Adrenal gland (tissue), 12 donors: ENCODE measurements around the gene TAS2R31. TPM values are rescaled to one million over a fixed set of nuclear protein-coding genes. Genes with fewer than 3 reads are reported as not detected.

ENCODE experiments used
- DNase-seq, 7 donors: peaks; one replicate each; pipeline ENCODE4 v3.0.0-alpha.2; 2019 to 2020
- H3K27ac ChIP-seq, 5 donors: fragments of 200-600 bp; sonication (generic) in 4 of 5; 1 replicate in 3 of 5; 2 replicates in 2 of 5; pipeline versions ENCODE4 v1.5.1 to v1.8.0; 2016 to 2020; ENCODE audit warnings: mild to moderate bottlenecking in 1 of 5
- H3K27me3 ChIP-seq: fragments of 200-600 bp; 2 replicates; pipeline ENCODE4 v1.8.0; 2021
- H3K36me3 ChIP-seq, 2 donors: fragments of 200-600 bp; replicated peaks in 1 of 2; 1 replicate in 1 of 2; 2 replicates in 1 of 2; pipeline versions ENCODE4 v1.5.1 to v1.8.0; 2018 to 2022
- H3K4me1 ChIP-seq, 2 donors: fragments of 200-600 bp; replicated peaks in 1 of 2; 1 replicate in 1 of 2; 2 replicates in 1 of 2; pipeline versions ENCODE4 v1.5.1 to v1.8.0; 2018 to 2021
- H3K4me3 ChIP-seq, 4 donors: fragments of 200-600 bp; sonication (generic) in 3 of 4; one replicate each; pipeline ENCODE4 v1.5.1; 2016 to 2018
- H3K9me3 ChIP-seq, 3 donors: fragments of 200-600 bp; sonication (generic) in 1 of 3; replicated peaks in 1 of 3; 1 replicate in 2 of 3; 2 replicates in 1 of 3; pipeline versions ENCODE4 v1.5.1 to v1.8.0; 2016 to 2021
- CTCF ChIP-seq, 6 experiments: fragments of 450-650 bp in 4 of 6; fragments of 200-600 bp in 2 of 6; sonication (generic) in 1 of 6; IDR thresholded peaks; 1 replicate in 5 of 6; 2 replicates in 1 of 6; pipeline versions ENCODE4 v1.5.1 to v1.8.0; 2016 to 2021; ENCODE audit warnings: antibody characterized with exemption in 6 of 6, mild to moderate bottlenecking in 2 of 6, moderate library complexity in 1 of 6
- POLR2A ChIP-seq, 2 donors: fragments of 450-650 bp; IDR thresholded peaks; one replicate each; pipeline ENCODE4 v1.6.1; 2017; ENCODE audit warnings: antibody characterized with exemption in 2 of 2, mild to moderate bottlenecking in 2 of 2, moderate library complexity in 1 of 2
- WGBS, 4 donors: extraction: QIAGEN DNeasy Blood & Tissue Kit in 2 of 4; methylation state at CpG; one replicate each; pipeline versions ENCODE4 v1.1.5 to v1.1.7; 2013 to 2017; 5-methylcytosine and 5-hydroxymethylcytosine counted together
- intact Hi-C, 2 donors: fragments of 100-400 bp; cut with DNase I; formaldehyde crosslinking; loops; one replicate each; pipeline versions ENCODE4 v1.14.1 to v1.15.0; 2022 to 2023
- polyA plus RNA-seq, 3 donors: library from polyadenylated mRNA; stranded (reverse); fragments of 200-250 nt in 2 of 3; fragments of 350-450 nt in 1 of 3; fragmentation: Illumina TruSeq in 1 of 3; extraction: RNeasy Lipid Tissue Mini Kit (QIAGEN cat#74804) in 1 of 3; gene quantifications; one replicate each; pipeline ENCODE4 v1.2.3, GENCODE V29; 2013 to 2014
- total RNA-seq, 9 donors: library from RNA; depleted of rRNA in 4 of 9; stranded (reverse); fragments of >200 nt in 4 of 9; fragments of 120-200 nt in 1 of 9; fragmentation: NEBNext Ultra II Directional in 1 of 9; extraction: Animal tissue kit (Norgen Biotek cat#: 25700) in 1 of 9; gene quantifications; one replicate each; pipeline versions ENCODE4 v1.1.0 to v1.2.4, GENCODE V29; 2013 to 2023
- donor health status: healthy with polysubstance abuse.
- donor health status: Bipolar disorder and iron deficiency.
- donor health status: DM: yes; HTN: yes; CAD: no.
- donor health status: DM: no; HTN: no; CAD: no.
- donor health status: DM: no; HTN: no; CAD: no.
- donor health status: DM: yes; HTN: yes; CAD: no.

TAS2R31 gene
- total and polyA plus RNA-seq, 12 donors: 0.20 to 28.5 (median 2.5) TPM; not detected in 1

GRCh38 chr12:11016937-11017336, 14.3 kb downstream of the TAS2R31 start:
- intact Hi-C loops: no loop called here
- Histone ChIP-seq H3K27me3 (no peaks in the 10 kb centered on the region), H3K36me3 (no peaks in the 10 kb centered on the region), H3K9me3 (no peaks in the 10 kb centered on the region), H3K27ac (no peak overlapping the region), H3K4me3 (no peak overlapping the region), H3K4me1 (no peaks in the 10 kb centered on the region)
- TF ChIP-seq POLR2A (IDR thresholded peaks at IDR 0.05) (no peak), CTCF (IDR thresholded peaks at IDR 0.05) (no peak)
- no peak for DNase-seq
- WGBS, 4 donors: 40 to 98% (median 90%) methylated on average over 1 of the region's 1 CpG

- Histone ChIP-seq H3K4me1 (no peaks in the 10 kb centered on the region), H3K36me3 (no peaks in the 10 kb centered on the region), H3K27ac (no peak overlapping the region), H3K27me3 (no peaks in the 10 kb centered on the region), H3K4me3 (no peak overlapping the region), H3K9me3 (no peaks in the 10 kb centered on the region)
- intact Hi-C loops: no loop called here
- TF ChIP-seq CTCF (IDR thresholded peaks at IDR 0.05) (no peak), POLR2A (IDR thresholded peaks at IDR 0.05) (no peak)
- no peak for DNase-seq
- WGBS, 4 donors: 82 to 88% (median 86%) methylated on average over 4 of the region's 4 CpGs
Measured at GRCh38 chr12:11015775-11016430, 15.3 kb downstream of the TAS2R31 start.

- Histone ChIP-seq H3K4me3 (no peak overlapping the region), H3K27me3 (no peaks in the 10 kb centered on the region), H3K27ac (no peak overlapping the region), H3K36me3 (no peaks in the 10 kb centered on the region), H3K9me3 (no peaks in the 10 kb centered on the region), H3K4me1 (no peaks in the 10 kb centered on the region)
- DNase-seq: no peak
- TF ChIP-seq CTCF (IDR thresholded peaks at IDR 0.05): no peak
- TF ChIP-seq POLR2A (IDR thresholded peaks at IDR 0.05): no peak
- intact Hi-C loops: no loop called here
Measured at GRCh38 chr12:11014234-11014633, 17.0 kb downstream of the TAS2R31 start.

- Histone ChIP-seq H3K4me1 (no peaks in the 10 kb centered on the region), H3K4me3 (no peak overlapping the region), H3K9me3 (no peaks in the 10 kb centered on the region), H3K36me3 (no peaks in the 10 kb centered on the region), H3K27ac (no peak overlapping the region), H3K27me3 (no peaks in the 10 kb centered on the region)
- no peak for TF ChIP-seq POLR2A (IDR thresholded peaks at IDR 0.05)
- no peak for TF ChIP-seq CTCF (IDR thresholded peaks at IDR 0.05)
- DNase-seq: no peak
- intact Hi-C loops: no loop called here
- WGBS, 4 donors: 75 to 86% (median 84%) methylated on average over 1 of the region's 1 CpG
Measured at GRCh38 chr12:11007608-11008007, 23.6 kb downstream of the TAS2R31 start.
